Mucosa of descending colon (tissue), 3 donors: ENCODE data around the gene TRAM2. TPM values are rescaled to one million over a fixed set of nuclear protein-coding genes. Genes with fewer than 3 reads are reported as not detected.

ENCODE experiments used
- ATAC-seq: fragments of 200-7000 bp; cut with Tn5 transposase; one replicate; pipeline ENCODE4 v1.9.1; 2020; ENCODE audit warnings: mild to moderate bottlenecking, moderate library complexity
- DNase-seq, 3 donors: peaks; one replicate each; pipeline ENCODE4 v3.0.0-alpha.2; 2020
- H3K36me3 ChIP-seq: fragments of 200-600 bp; one replicate; pipeline ENCODE4 v1.8.0; 2021; ENCODE audit warnings: low read depth, mild to moderate bottlenecking
- H3K4me1 ChIP-seq: fragments of 200-600 bp; one replicate; pipeline ENCODE4 v1.8.0; 2021; ENCODE audit warnings: low read depth, mild to moderate bottlenecking
- H3K4me3 ChIP-seq: fragments of 200-600 bp; one replicate; pipeline ENCODE4 v1.8.0; 2021; ENCODE audit warnings: mild to moderate bottlenecking
- H3K9me3 ChIP-seq: fragments of 200-600 bp; one replicate; pipeline ENCODE4 v1.8.0; 2021; ENCODE audit warnings: mild to moderate bottlenecking
- CTCF ChIP-seq: fragments of 200-600 bp; IDR thresholded peaks from one replicate; pipeline ENCODE4 v1.8.0; 2022; ENCODE audit warnings: antibody characterized with exemption, mild to moderate bottlenecking
- intact Hi-C, 2 donors: fragments of 100-400 bp; cut with DNase I in 1 of 2; cut with micrococcal nuclease in 1 of 2; formaldehyde crosslinking; loops; one replicate each; pipeline versions ENCODE4 v1.11.0 to v1.11.1; 2022; cut with DNase I, micrococcal nuclease
- total RNA-seq, 3 donors: library from RNA; stranded (reverse); fragmentation: NEBNext Ultra II Directional in 2 of 3; extraction: Animal tissue kit (Norgen Biotek cat#: 25700) in 2 of 3; gene quantifications; one replicate each; pipeline versions ENCODE4 v1.2.1 to v1.2.4, GENCODE V29; 2021 to 2023
- donor health status: DM: no; HTN: no; CAD: no; lungs with moderate emphysema.
- donor health status: DM: no; HTN: no; CAD: no.
- donor health status: DM: no; HTN: yes; CAD: no.

TRAM2 gene
- total RNA-seq, 3 donors from 2014 or later: 20.3 to 25.0 (median 24.1) TPM

GRCh38 chr6:52532457-52532856, 44.4 kb downstream of the TRAM2 start:
- intact Hi-C loops: no loop called here
- no peaks in the 10 kb centered on the region for H3K9me3 ChIP-seq
- DNase-seq: no peak

GRCh38 chr6:52531834-52532233, 45.0 kb downstream of the TRAM2 start:
- no peaks in the 10 kb centered on the region for H3K36me3 ChIP-seq

More at GRCh38 chr6:52532457-52532856, 44.4 kb downstream of the TRAM2 start:
- Histone ChIP-seq H3K4me3 (no peak overlapping the region), H3K36me3 (no peaks in the 10 kb centered on the region), H3K4me1 (peaks cover 2% of the 10 kb centered on the region)
- TF ChIP-seq CTCF: no peak
- no peak for ATAC-seq

DNA sequence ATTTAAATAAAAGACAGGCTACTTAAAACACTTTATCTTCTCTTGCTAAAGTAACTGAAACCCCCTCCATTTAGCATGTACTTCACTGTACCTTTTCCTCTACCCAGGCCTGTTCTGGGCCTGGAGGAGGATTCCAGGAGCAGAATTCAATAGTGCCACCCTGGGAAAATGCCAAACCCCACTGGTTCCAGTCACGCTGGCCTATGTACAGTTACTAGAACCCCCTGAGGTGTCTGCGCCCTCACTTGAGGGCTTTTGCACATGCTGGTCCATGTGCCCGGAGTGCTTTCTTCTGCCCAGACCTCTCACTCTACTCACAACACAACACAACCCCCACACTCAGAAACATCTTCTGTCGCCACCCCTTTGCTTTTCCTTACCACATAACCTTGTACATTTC, 45.5 kb downstream of the TRAM2 start:
- no peak for DNase-seq
- TF ChIP-seq CTCF: no peak
- no peak for ATAC-seq
- H3K4me1 ChIP-seq: peaks cover 2% of the 10 kb centered on the region
- intact Hi-C loops: no loop called here
- H3K36me3 ChIP-seq: no peaks in the 10 kb centered on the region
- no peaks in the 10 kb centered on the region for H3K9me3 ChIP-seq
- no peak overlapping the region for H3K4me3 ChIP-seq

More at GRCh38 chr6:52531834-52532233, 45.0 kb downstream of the TRAM2 start:
- intact Hi-C loops: no loop called here
- H3K4me3 ChIP-seq: no peak overlapping the region
- H3K9me3 ChIP-seq: no peaks in the 10 kb centered on the region
- ATAC-seq: no peak
- no peak for DNase-seq
- H3K4me1 ChIP-seq: peaks cover 2% of the 10 kb centered on the region
- TF ChIP-seq CTCF: no peak

GRCh38 chr6:52530351-52530750, 46.5 kb downstream of the TRAM2 start:
- Histone ChIP-seq H3K4me1 (no peaks in the 10 kb centered on the region), H3K4me3 (no peak overlapping the region), H3K9me3 (no peaks in the 10 kb centered on the region), H3K36me3 (no peaks in the 10 kb centered on the region)
- ATAC-seq (no peak), DNase-seq (no peak)
- TF ChIP-seq CTCF: no peak
- intact Hi-C loops: no loop called here

DNA sequence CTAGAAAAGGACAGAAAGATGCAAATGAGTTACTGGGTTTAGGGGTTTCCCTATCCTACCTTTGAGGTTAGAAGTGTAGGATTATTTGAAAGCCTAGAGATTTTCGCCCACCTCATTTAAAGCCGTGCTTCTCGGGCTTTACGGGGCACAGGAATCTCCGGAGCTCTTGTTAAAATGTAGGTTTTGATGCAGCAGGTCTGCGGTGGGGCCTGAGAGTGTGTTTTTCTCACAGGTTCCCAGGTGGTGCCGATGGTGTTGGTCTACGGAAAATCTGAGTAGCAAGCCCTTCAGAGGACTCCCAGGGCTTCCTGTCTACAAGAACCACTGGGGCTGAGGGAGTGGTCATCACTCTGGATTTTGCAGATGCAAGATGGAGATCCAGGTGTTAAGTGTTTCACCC, 47.5 kb downstream of the TRAM2 start:
- DNase-seq (no peak), ATAC-seq (no peak)
- Histone ChIP-seq H3K4me3 (no peak overlapping the region), H3K9me3 (no peaks in the 10 kb centered on the region), H3K36me3 (no peaks in the 10 kb centered on the region), H3K4me1 (no peaks in the 10 kb centered on the region)
- intact Hi-C loops: no loop called here
- TF ChIP-seq CTCF: no peak

- no peaks in the 10 kb centered on the region for H3K36me3 ChIP-seq
- intact Hi-C loops: no loop called here
Observed at GRCh38 chr6:52527436-52527835, 49.4 kb downstream of the TRAM2 start.

More at GRCh38 chr6:52527436-52527835, 49.4 kb downstream of the TRAM2 start:
- no peaks in the 10 kb centered on the region for H3K9me3 ChIP-seq
- no peak for TF ChIP-seq CTCF
- no peak overlapping the region for H3K4me3 ChIP-seq
- ATAC-seq (no peak), DNase-seq (no peak)
- no peaks in the 10 kb centered on the region for H3K4me1 ChIP-seq
